ENCODE data around the gene API5.
A peak's percentile ranks its signal among the peaks of the same experiment; 100 is the strongest.

API5 gene

DNA sequence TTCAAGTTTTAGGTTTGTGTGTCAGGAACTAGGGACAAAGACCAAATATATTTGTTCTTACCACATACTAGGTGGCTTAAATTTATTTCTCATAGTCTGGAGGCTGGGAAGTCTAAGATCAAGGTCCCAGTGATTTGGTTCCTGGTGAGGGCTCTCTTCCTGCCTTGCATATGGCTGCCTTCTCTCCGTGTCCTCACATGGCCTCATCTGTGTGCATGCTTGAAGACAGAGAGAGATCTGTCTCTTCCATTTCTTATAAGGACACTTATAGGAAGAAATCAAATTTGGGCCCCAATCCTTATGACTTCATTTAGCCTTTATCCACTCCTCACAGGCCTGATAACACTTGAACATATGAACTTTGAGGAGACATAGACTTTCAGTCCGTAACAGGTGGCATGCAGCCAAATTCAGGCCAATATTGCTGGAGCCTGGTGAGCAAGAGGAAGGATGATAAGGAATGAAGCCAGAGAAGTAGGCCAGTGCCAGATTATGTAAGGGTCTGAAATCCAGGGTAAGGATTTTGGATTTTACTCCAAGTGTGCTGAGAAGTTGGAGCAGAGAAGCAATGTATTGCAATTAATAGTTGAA, 82.1 kb downstream of the API5 start:
- Histone ChIP-seq H3K36me3 (replicated peaks) (peaks cover 33% of the 10 kb centered on the region), H3K27ac (no peak overlapping the region), H3K4me3 (ENCODE audit: low read depth, low read length) (no peak overlapping the region), H3K27me3 (replicated peaks) (no peaks in the 10 kb centered on the region)
- TF ChIP-seq, protein P1, sequence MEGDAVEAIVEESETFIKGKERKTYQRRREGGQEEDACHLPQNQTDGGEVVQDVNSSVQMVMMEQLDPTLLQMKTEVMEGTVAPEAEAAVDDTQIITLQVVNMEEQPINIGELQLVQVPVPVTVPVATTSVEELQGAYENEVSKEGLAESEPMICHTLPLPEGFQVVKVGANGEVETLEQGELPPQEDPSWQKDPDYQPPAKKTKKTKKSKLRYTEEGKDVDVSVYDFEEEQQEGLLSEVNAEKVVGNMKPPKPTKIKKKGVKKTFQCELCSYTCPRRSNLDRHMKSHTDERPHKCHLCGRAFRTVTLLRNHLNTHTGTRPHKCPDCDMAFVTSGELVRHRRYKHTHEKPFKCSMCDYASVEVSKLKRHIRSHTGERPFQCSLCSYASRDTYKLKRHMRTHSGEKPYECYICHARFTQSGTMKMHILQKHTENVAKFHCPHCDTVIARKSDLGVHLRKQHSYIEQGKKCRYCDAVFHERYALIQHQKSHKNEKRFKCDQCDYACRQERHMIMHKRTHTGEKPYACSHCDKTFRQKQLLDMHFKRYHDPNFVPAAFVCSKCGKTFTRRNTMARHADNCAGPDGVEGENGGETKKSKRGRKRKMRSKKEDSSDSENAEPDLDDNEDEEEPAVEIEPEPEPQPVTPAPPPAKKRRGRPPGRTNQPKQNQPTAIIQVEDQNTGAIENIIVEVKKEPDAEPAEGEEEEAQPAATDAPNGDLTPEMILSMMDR (IDR thresholded peaks at IDR 0.05; ENCODE audit: low read depth, low read length, missing control alignments) = no peak
- DNase-seq = peak; percentile 47
- in situ Hi-C loops (cut with HindIII; ENCODE audit: low pct_ligation_motif_present, low sequenced_read_pairs) = no loop called here
